ELR (cell line): ENCODE measurements around the gene PER2.
"Not testable (repeated sequence)": the region's sequence is repeated elsewhere in the genome, so short reads cannot be mapped to it uniquely, and the experiment has no call there.

Source experiments
- DNase-seq: peaks from one replicate; pipeline ENCODE4 v3.0.0-alpha.2; 2015; ENCODE audit warnings: low read depth

The PER2 gene

GRCh38 chr2:238313289-238313990 is 25.0 kb upstream of the PER2 start:
- no peak for DNase-seq

- not testable (repeated sequence) for DNase-seq
Observed at GRCh38 chr2:238310721-238311120, 22.3 kb upstream of the PER2 start.

GRCh38 chr2:238308177-238308576 is 19.8 kb upstream of the PER2 start:
- peak; percentile 29 for DNase-seq

GRCh38 chr2:238306672-238306998 is 18.2 kb upstream of the PER2 start:
- no peak for DNase-seq

GRCh38 chr2:238305965-238306671 is 17.7 kb upstream of the PER2 start:
- DNase-seq: no peak

GRCh38 chr2:238305092-238305862 is 16.9 kb upstream of the PER2 start:
- DNase-seq: peak; percentile 27

- DNase-seq: no peak
Observed at GRCh38 chr2:238304116-238304515, 15.7 kb upstream of the PER2 start.

- DNase-seq: no peak
Observed at GRCh38 chr2:238302751-238303150, 14.3 kb upstream of the PER2 start.

- no peak for DNase-seq
Observed at GRCh38 chr2:238302087-238302486, 13.7 kb upstream of the PER2 start.

- no peak for DNase-seq
Observed at GRCh38 chr2:238299803-238300202, 11.4 kb upstream of the PER2 start.

- no peak for DNase-seq
Observed at GRCh38 chr2:238296638-238297457, 8.4 kb upstream of the PER2 start.

GRCh38 chr2:238295144-238296112 is 7.0 kb upstream of the PER2 start:
- no peak for DNase-seq

GRCh38 chr2:238294393-238295143 is 6.2 kb upstream of the PER2 start:
- DNase-seq: no peak

GRCh38 chr2:238294046-238294392 is 5.6 kb upstream of the PER2 start:
- no peak for DNase-seq

- no peak for DNase-seq
Observed at GRCh38 chr2:238291550-238292281, 3.3 kb upstream of the PER2 start.

- no peak for DNase-seq
Observed at GRCh38 chr2:238290715-238291549, 2.5 kb upstream of the PER2 start.

GRCh38 chr2:238290091-238290509 is 1.7 kb upstream of the PER2 start:
- peak; percentile 52 for DNase-seq

GRCh38 chr2:238289574-238289973 is 1.2 kb upstream of the PER2 start:
- no peak for DNase-seq
